PC-3 (cell line): ENCODE measurements around the gene GLIPR1.

Experiments
- CTCF ChIP-seq: fragments of 300-600 bp; sonication (generic); conservative IDR thresholded peaks from 2 replicates; pipeline ENCODE4 v1.5.1; 2017; ENCODE audit warnings: antibody characterized with exemption, low read depth, mild to moderate bottlenecking, low read length
- EZH2 ChIP-seq: fragments of 300-600 bp; sonication (generic); IDR thresholded peaks from one replicate; pipeline ENCODE4 v1.6.1; 2017; ENCODE audit warnings: antibody characterized with exemption, mild to moderate bottlenecking, low read length; ENCODE audit not compliant: unreplicated experiment
- EZH2phosphoT487 ChIP-seq: fragments of 300-600 bp; sonication (generic); IDR thresholded peaks from 2 replicates; pipeline ENCODE4 v1.6.1; 2018; ENCODE audit warnings: mild to moderate bottlenecking, antibody characterized with exemption, low read length, borderline replicate concordance

DNA sequence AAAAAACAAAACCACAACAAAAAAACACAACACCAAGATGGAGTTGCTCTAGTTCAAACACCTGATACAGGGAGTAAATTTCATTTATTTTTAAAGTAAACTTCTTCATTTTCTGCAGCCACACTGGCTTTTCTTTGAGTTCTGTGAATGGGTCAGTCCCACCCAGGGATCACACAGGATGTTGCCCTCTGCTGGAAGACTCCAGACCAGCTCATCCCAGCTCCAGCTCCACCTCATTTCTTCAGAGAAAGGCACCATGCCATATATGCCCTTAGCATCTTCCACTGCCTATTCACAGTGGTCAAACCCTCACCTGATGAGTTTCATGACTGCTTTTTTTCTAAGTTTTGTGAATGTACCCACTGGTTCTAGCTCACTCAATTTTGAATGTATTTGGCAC, 8.0 kb downstream of the GLIPR1 start:
- peak; percentile 56 for TF ChIP-seq CTCF
- TF ChIP-seq EZH2phosphoT487, result no peak
- TF ChIP-seq EZH2, result no peak
